Measurements from ENCODE around the gene ADD2.

ADD2 gene

DNA sequence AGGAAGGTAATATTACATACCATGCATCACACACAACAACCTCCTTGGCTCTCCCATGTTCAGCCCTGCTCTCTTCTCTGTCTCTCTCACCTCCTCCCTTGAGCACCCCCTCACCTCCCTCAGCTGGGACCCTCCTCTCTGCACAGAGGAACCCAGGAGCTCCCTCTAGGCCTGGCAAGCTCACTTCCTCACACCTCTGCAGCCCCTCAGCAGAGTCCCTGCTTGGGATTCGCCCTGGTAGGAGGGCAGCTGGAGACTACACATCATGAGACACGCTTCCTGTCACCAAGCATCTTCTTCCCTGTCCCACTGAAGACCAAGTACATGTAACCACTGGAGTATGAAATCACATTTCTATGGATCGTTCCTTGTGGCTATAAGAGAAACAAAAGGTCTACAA is 51.0 kb downstream of the ADD2 start:
- H3K27ac ChIP-seq, result no peak overlapping the region
- no peaks in the 10 kb centered on the region for H3K27me3 ChIP-seq (replicated peaks)
- TF ChIP-seq, protein P1, sequence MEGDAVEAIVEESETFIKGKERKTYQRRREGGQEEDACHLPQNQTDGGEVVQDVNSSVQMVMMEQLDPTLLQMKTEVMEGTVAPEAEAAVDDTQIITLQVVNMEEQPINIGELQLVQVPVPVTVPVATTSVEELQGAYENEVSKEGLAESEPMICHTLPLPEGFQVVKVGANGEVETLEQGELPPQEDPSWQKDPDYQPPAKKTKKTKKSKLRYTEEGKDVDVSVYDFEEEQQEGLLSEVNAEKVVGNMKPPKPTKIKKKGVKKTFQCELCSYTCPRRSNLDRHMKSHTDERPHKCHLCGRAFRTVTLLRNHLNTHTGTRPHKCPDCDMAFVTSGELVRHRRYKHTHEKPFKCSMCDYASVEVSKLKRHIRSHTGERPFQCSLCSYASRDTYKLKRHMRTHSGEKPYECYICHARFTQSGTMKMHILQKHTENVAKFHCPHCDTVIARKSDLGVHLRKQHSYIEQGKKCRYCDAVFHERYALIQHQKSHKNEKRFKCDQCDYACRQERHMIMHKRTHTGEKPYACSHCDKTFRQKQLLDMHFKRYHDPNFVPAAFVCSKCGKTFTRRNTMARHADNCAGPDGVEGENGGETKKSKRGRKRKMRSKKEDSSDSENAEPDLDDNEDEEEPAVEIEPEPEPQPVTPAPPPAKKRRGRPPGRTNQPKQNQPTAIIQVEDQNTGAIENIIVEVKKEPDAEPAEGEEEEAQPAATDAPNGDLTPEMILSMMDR (IDR thresholded peaks at IDR 0.05; ENCODE audit: low read depth, low read length, missing control alignments), result no peak

GRCh38 chr2:70716131-70716743 is 51.8 kb downstream of the ADD2 start:
- H3K4me3 ChIP-seq (ENCODE audit: low read depth, low read length), result no peak overlapping the region
- in situ Hi-C loops (cut with HindIII; ENCODE audit: low pct_ligation_motif_present, low sequenced_read_pairs), result no loop called here
- TF ChIP-seq, protein P1 (IDR thresholded peaks at IDR 0.05; ENCODE audit: low read depth, low read length, missing control alignments), result no peak
- no peak overlapping the region for H3K27ac ChIP-seq
- no peak for DNase-seq
- H3K36me3 ChIP-seq (replicated peaks), result no peaks in the 10 kb centered on the region
- no peaks in the 10 kb centered on the region for H3K27me3 ChIP-seq (replicated peaks)

More for the DNA sequence above, 51.0 kb downstream of the ADD2 start:
- in situ Hi-C loops (cut with HindIII; ENCODE audit: low pct_ligation_motif_present, low sequenced_read_pairs), result no loop called here
- no peak for DNase-seq
- no peaks in the 10 kb centered on the region for H3K36me3 ChIP-seq (replicated peaks)
- H3K4me3 ChIP-seq (ENCODE audit: low read depth, low read length), result no peak overlapping the region

GRCh38 chr2:70715071-70715985 is 52.7 kb downstream of the ADD2 start:
- no peak for DNase-seq
- H3K4me3 ChIP-seq (ENCODE audit: low read depth, low read length), result no peak overlapping the region
- in situ Hi-C loops (cut with HindIII; ENCODE audit: low pct_ligation_motif_present, low sequenced_read_pairs), result no loop called here
- H3K27ac ChIP-seq, result no peak overlapping the region
- TF ChIP-seq, protein P1 (IDR thresholded peaks at IDR 0.05; ENCODE audit: low read depth, low read length, missing control alignments), result no peak
- H3K36me3 ChIP-seq (replicated peaks), result no peaks in the 10 kb centered on the region
- H3K27me3 ChIP-seq (replicated peaks), result no peaks in the 10 kb centered on the region

DNA sequence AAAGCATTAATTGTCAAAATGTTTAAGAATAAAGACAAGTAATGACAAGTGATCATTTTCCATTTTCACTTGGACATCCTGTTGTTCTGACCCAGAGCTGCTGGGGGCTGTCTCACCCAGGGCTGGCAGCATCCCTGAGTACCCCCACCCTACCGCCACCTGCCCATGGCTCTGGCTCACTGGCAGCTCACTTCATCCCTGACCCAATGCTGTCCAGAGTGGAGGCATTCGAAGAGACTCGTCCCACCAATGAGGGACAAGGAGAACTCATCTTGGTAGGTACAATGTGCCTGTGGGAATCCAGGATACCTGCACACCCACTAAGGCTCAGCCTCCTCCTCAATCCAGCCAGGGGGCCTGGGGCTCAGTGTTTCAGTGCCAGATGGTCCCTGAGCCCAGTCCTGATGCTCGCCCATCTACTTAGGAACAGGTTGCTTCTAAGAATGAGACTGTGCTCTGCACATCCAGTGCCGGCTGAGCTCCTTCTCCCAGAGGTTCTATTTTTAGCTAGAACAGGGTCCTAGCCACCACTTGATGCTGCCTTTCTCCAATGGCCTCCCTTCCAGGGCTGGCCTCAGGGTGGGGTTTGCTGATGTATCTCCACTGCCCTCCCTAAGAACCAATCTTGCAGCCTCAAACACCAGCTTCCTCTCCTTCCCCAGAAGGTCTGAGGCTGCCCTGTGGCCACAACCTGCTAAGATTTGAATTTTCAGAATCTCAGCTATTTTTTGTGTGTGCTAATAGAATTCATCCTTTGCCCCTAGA is 53.7 kb downstream of the ADD2 start:
- TF ChIP-seq, protein P1 (IDR thresholded peaks at IDR 0.05; ENCODE audit: low read depth, low read length, missing control alignments), result no peak
- Histone ChIP-seq H3K4me3 (ENCODE audit: low read depth, low read length) (no peak overlapping the region), H3K27ac (no peak overlapping the region), H3K36me3 (replicated peaks) (no peaks in the 10 kb centered on the region), H3K27me3 (replicated peaks) (no peaks in the 10 kb centered on the region)
- DNase-seq, result no peak
- in situ Hi-C loops (cut with HindIII; ENCODE audit: low pct_ligation_motif_present, low sequenced_read_pairs), result no loop called here

- H3K36me3 ChIP-seq (replicated peaks), result no peaks in the 10 kb centered on the region
- in situ Hi-C loops (cut with HindIII; ENCODE audit: low pct_ligation_motif_present, low sequenced_read_pairs), result no loop called here
- H3K27me3 ChIP-seq (replicated peaks), result no peaks in the 10 kb centered on the region
- DNase-seq, result no peak
- H3K27ac ChIP-seq, result no peak overlapping the region
- H3K4me3 ChIP-seq (ENCODE audit: low read depth, low read length), result no peak overlapping the region
- TF ChIP-seq, protein P1 (IDR thresholded peaks at IDR 0.05; ENCODE audit: low read depth, low read length, missing control alignments), result no peak
Observed at GRCh38 chr2:70712916-70713315, 55.1 kb downstream of the ADD2 start.

Data from brain microvascular endothelial cell (primary cell).